Epithelial cell of prostate (primary cell): ENCODE results near the gene KIR2DL1.
"Not testable (repeated sequence)": the region's sequence is repeated elsewhere in the genome, so short reads cannot be mapped to it uniquely, and the experiment has no call there.

Experiments
- DNase-seq: peaks from one replicate; pipeline ENCODE4 v3.0.0-alpha.2; 2011; ENCODE audit warnings: low read depth, low spot score
- H3K27ac ChIP-seq: fragments of 450-650 bp; 2 replicates; pipeline ENCODE4 v1.5.1; 2017; ENCODE audit warnings: mild to moderate bottlenecking

Gene KIR2DL1

GRCh38 chr19:54769646-54770045, at the start of gene KIR2DL1:
TSS of gene KIR2DL1 (plus strand) at chr19:54769793. CDS start at chr19:54769851, 58 bp downstream.
- not testable (repeated sequence) for DNase-seq, H3K27ac ChIP-seq

GRCh38 chr19:54724142-54724541, 45.5 kb upstream of the KIR2DL1 start, which contains the start of gene KIR3DL3:
TSS of gene KIR3DL3 (plus strand) at chr19:54724442. CDS start at chr19:54724497, 55 bp downstream.
- DNase-seq, result no peak
- H3K27ac ChIP-seq, result no peak within 1 kb of the TSS

- DNase-seq, result no peak
Observed at GRCh38 chr19:54724644-54725043, 44.9 kb upstream of the KIR2DL1 start.

GRCh38 chr19:54725321-54725720, 44.3 kb upstream of the KIR2DL1 start:
- no peak for DNase-seq
- no peak overlapping the region for H3K27ac ChIP-seq

More at GRCh38 chr19:54724644-54725043, 44.9 kb upstream of the KIR2DL1 start:
- no peak overlapping the region for H3K27ac ChIP-seq

GRCh38 chr19:54727562-54727961, 42.0 kb upstream of the KIR2DL1 start:
- H3K27ac ChIP-seq, result no peak overlapping the region
- DNase-seq, result no peak

GRCh38 chr19:54728167-54728566, 41.4 kb upstream of the KIR2DL1 start:
- DNase-seq, result no peak
- no peak overlapping the region for H3K27ac ChIP-seq

- H3K27ac ChIP-seq, result no peak overlapping the region
- DNase-seq, result no peak
Observed at GRCh38 chr19:54729416-54730188, 40.0 kb upstream of the KIR2DL1 start.

GRCh38 chr19:54731191-54731590, 38.4 kb upstream of the KIR2DL1 start:
- no peak for DNase-seq
- H3K27ac ChIP-seq, result no peak overlapping the region

- not testable (repeated sequence) for DNase-seq, H3K27ac ChIP-seq
Observed at GRCh38 chr19:54738306-54738705, 31.3 kb upstream of the KIR2DL1 start, which contains the start of gene KIR2DL3. TSS of gene KIR2DL3 (plus strand) at chr19:54738513. CDS start at chr19:54738546, 33 bp downstream.

- H3K27ac ChIP-seq, result no peak overlapping the region
Observed at GRCh38 chr19:54738715-54739114, 30.9 kb upstream of the KIR2DL1 start.

GRCh38 chr19:54739587-54740497, 29.8 kb upstream of the KIR2DL1 start:
- H3K27ac ChIP-seq, result no peak overlapping the region

More at GRCh38 chr19:54738715-54739114, 30.9 kb upstream of the KIR2DL1 start:
- no peak for DNase-seq

GRCh38 chr19:54741950-54742349, 27.6 kb upstream of the KIR2DL1 start:
- H3K27ac ChIP-seq, DNase-seq: not testable (repeated sequence)

More at GRCh38 chr19:54739587-54740497, 29.8 kb upstream of the KIR2DL1 start:
- DNase-seq, result no peak

- not testable (repeated sequence) for H3K27ac ChIP-seq, DNase-seq
Observed at GRCh38 chr19:54744080-54744479, 25.5 kb upstream of the KIR2DL1 start.

- not testable (repeated sequence) for H3K27ac ChIP-seq, DNase-seq
Observed at GRCh38 chr19:54747614-54748322, 21.8 kb upstream of the KIR2DL1 start.

GRCh38 chr19:54750276-54750675, 19.3 kb upstream of the KIR2DL1 start:
- H3K27ac ChIP-seq, DNase-seq: not testable (repeated sequence)

GRCh38 chr19:54756204-54757110, 13.1 kb upstream of the KIR2DL1 start:
- not testable (repeated sequence) for DNase-seq, H3K27ac ChIP-seq

GRCh38 chr19:54758577-54758976, 11.0 kb upstream of the KIR2DL1 start:
- H3K27ac ChIP-seq, DNase-seq: not testable (repeated sequence)

GRCh38 chr19:54764219-54764618, 5.4 kb upstream of the KIR2DL1 start:
- DNase-seq, H3K27ac ChIP-seq: not testable (repeated sequence)

GRCh38 chr19:54766464-54766863, 3.1 kb upstream of the KIR2DL1 start:
- DNase-seq, H3K27ac ChIP-seq: not testable (repeated sequence)
